ENCODE results near the gene DMRTA1.
"Not testable (repeated sequence)": the region's sequence is repeated elsewhere in the genome, so short reads cannot be mapped to it uniquely, and the experiment has no call there.

Gene DMRTA1

DNA sequence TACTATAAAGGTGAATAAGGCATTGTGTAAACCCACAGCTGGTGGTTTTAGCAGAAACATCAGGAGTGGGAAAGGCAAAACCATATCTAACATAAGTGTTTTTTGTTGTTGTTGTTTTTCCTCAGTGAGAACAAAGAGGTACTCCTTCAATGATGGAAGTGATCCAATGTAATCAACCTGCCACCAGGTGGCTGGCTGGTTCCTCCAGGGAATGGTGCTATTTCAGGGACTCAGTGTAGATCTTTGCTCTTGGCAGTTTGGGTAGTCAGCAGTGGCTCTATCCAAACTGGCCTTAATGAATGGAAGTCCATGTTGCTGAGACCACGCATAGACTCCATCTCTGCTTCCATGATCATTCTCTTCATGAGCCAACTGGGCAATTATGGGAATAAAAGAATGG, 10.8 kb downstream of the DMRTA1 start:
- no peak for DNase-seq (ENCODE audit: low read depth)

DNA sequence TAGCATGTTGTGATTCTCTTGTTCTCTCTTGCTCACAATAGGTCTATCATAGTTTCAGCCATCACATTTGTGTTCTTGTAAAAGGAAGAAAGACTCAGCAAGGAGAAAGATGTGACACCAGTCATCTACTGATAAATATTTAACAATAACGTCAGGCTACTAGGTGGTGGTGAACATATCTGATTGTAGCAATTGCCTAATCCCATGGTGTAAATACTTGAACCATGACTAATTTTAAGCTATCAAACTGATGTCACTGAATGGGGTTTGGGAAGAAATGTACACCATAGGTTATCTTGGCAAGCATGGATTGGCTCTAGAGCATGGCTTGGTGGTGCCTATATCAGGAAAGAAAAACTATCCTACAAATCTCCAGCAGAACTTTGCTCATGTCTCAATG, 16.6 kb downstream of the DMRTA1 start:
- no peak for DNase-seq (ENCODE audit: low read depth)

DNA sequence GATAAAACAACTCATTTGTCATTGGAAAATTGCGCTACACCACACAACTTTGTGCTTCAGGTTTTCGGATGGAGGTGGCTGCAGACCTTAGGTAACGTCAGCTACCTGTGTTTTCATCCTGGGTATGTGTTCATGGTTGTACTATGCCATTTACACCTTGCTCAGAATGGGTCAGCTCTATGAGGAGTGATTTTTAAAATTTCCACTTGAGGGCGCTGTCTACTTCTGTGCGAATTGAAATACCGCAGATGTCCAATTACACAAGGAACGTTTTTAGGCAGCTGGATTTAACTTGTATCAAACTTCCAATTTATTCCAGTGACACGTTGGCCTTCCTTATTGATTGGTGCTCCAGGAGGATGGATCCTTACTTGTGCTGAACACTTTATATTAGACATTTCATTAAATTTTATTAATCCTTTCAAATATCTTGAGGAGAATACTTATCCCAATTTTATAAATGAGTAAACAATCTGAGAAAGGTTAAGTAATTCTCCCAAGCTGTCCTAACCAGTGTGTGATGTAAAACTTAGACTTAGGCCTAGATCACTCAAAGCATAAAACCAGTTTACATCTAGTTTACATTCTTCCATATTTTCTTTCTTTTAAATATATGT, 23.4 kb downstream of the DMRTA1 start:
- DNase-seq (ENCODE audit: low read depth), result no peak

DNA sequence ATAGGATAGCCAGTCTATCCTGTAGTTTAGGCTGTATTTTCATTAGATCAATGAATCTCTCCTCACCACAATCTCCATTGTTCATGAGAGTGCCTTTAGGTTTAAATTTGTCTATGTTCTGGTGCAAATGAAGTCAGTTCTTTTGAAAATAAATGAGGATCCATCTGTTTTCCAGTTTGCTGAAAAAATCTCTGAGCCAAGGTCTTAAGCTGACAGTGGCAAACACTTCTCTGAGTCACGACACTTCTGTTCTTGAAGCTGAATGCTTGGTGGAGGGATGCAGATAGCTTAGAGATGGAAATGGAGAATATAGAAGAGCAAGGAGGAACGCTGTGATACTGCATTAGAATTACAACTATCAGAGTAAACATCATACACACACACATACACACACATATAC, 34.9 kb downstream of the DMRTA1 start:
- no peak for DNase-seq (ENCODE audit: low read depth)

DNA sequence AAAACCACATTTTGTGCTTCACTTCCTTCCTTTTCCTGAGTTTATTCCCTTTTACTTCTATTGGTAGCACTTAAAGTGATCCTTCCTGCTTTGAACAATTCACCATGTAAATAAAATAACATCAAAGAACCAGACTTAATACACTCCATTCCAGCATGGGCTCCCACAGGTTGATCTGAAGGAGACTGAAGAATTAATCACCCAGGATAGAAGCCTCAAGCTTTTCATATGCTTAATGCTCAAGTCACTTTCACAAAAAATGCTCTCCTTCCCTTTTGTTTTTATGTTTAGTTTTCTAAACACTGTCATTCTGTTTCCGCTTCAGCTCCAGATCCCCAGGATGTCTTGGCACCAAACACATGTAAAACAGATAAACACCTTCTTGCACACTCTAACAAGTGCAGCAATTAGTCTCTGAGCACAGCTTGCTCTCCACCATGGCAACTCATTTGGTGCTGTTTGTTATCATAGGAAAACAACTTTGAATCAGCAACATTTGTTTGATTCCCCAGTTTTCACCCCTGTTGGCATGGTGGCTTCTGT, 37.0 kb downstream of the DMRTA1 start:
- DNase-seq (ENCODE audit: low read depth), result no peak

DNA sequence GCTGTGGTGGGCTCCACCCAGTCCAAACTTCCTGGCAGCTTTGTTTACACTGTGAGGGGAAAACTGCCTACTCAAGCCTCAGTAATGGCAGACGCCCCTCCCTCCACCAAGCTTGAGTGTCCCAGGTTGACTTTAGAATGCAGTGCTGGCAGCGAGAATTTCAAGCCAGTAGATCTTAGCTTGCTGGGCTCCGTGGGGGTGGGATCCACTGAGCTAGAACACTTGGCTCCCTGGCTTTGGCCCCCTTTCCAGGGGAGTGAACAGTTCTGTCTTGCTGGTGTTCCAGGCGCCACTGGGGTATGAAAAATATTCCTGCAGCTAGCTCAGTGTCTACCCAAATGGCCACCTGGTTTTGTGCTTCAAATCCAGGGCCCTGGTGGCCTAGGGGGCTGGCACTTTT, 49.6 kb downstream of the DMRTA1 start:
- DNase-seq (ENCODE audit: low read depth), result not testable (repeated sequence)
